H1 (cell line): Measurements from ENCODE around the gene NR1I3. TPM values are rescaled to one million over a fixed set of nuclear protein-coding genes. Genes with fewer than 3 reads are reported as not detected.

Experiments used
- CTCF ChIA-PET: fragments of 300-600 bp; sonication (Branson Sonifier 250); formaldehyde crosslinking; loops from one replicate; lab custom pipeline; 2021; ENCODE audit not compliant: partially characterized antibody; lab: Charles Lee
- POLR2A ChIA-PET: fragments of 300-600 bp; sonication (Branson Sonifier 250); formaldehyde crosslinking; loops from one replicate; lab custom pipeline; 2021; ENCODE audit warnings: inconsistent platforms; ENCODE audit not compliant: partially characterized antibody; lab: Charles Lee
- DNase-seq, 2 experiments: peaks; one replicate each; pipeline versions ENCODE4 v3.0.0 to v3.0.0-alpha.2; 2010 to 2022; ENCODE audit warnings: low spot score in 2 of 2, low read depth in 1 of 2, mixed read lengths in 1 of 2
- FAIRE-seq: peaks from 2 replicates; lab custom pipeline; 2011; peaks lifted over from hg19 to GRCh38; lab: Jason Lieb, UNC
- H2AFZ ChIP-seq: 2 replicates; pipeline ENCODE4 v1.8.1; 2012; ENCODE audit warnings: low read length, inconsistent platforms
- H2AK5ac ChIP-seq: 2 replicates; pipeline ENCODE4 v1.6.1; 2013; ENCODE audit warnings: low read depth, low read length
- H2BK120ac ChIP-seq: replicated peaks from 2 replicates; pipeline ENCODE3; 2013; ENCODE audit warnings: low read depth, low read length, inconsistent platforms
- H2BK12ac ChIP-seq: 2 replicates; pipeline ENCODE4 v1.6.1; 2013; ENCODE audit warnings: low read depth, low read length
- H2BK15ac ChIP-seq: 2 replicates; pipeline ENCODE4 v1.6.1; 2013; ENCODE audit warnings: low read length
- H2BK20ac ChIP-seq: 2 replicates; pipeline ENCODE4 v1.6.1; 2013; ENCODE audit warnings: low read length
- H2BK5ac ChIP-seq: 2 replicates; pipeline ENCODE4 v1.6.1; 2013; ENCODE audit warnings: low read depth, low read length
- H3K14ac ChIP-seq: 2 replicates; pipeline ENCODE4 v1.6.1; 2013; ENCODE audit warnings: inconsistent platforms; ENCODE audit not compliant: insufficient read length
- H3K18ac ChIP-seq: 2 replicates; pipeline ENCODE4 v1.6.1; 2013; ENCODE audit warnings: low read length; ENCODE audit errors: extremely low read depth
- H3K23ac ChIP-seq: 2 replicates; pipeline ENCODE4 v1.6.1; 2013; ENCODE audit warnings: inconsistent platforms; ENCODE audit not compliant: insufficient read length
- H3K23me2 ChIP-seq: 2 replicates; pipeline ENCODE4 v1.6.1; 2013; ENCODE audit warnings: low read depth, low read length
- H3K27ac ChIP-seq: 2 replicates; pipeline ENCODE4 v1.6.1; 2011; ENCODE audit warnings: low read depth, low read length, inconsistent platforms
- H3K27me3 ChIP-seq, 4 experiments: replicated peaks in 1 of 4; 1 replicate in 1 of 4; 2 replicates in 3 of 4; pipeline versions ENCODE4 v1.6.1 to v1.8.1; 2011 to 2013; ENCODE audit warnings: low read length in 3 of 4, mild to moderate bottlenecking in 3 of 4, inconsistent platforms in 2 of 4, mixed read lengths in 2 of 4, moderate library complexity in 1 of 4; ENCODE audit not compliant: control insufficient read depth in 3 of 4, insufficient read depth in 3 of 4; ENCODE audit errors: extremely low read depth in 1 of 4
- H3K36me3 ChIP-seq, 4 experiments: 2 replicates each; pipeline versions ENCODE4 v1.6.1 to v1.8.1; 2011 to 2013; ENCODE audit warnings: mild to moderate bottlenecking in 4 of 4, low read length in 3 of 4, moderate library complexity in 2 of 4, control low read depth in 1 of 4, inconsistent platforms in 1 of 4; ENCODE audit not compliant: insufficient read depth in 4 of 4, control insufficient read depth in 2 of 4
- H3K4ac ChIP-seq: replicated peaks from 2 replicates; pipeline ENCODE3; 2013; ENCODE audit warnings: low read length, low read depth, mixed read lengths, inconsistent platforms; ENCODE audit not compliant: insufficient read length
- H3K4me1 ChIP-seq, 4 experiments: replicated peaks in 1 of 4; 1 replicate in 1 of 4; 2 replicates in 3 of 4; pipeline versions ENCODE4 v1.6.1 to v1.8.1; 2011 to 2013; ENCODE audit warnings: low read length in 3 of 4, inconsistent platforms in 2 of 4, mixed read lengths in 1 of 4; ENCODE audit not compliant: insufficient read depth in 4 of 4, control insufficient read depth in 3 of 4
- H3K4me2 ChIP-seq, 2 experiments: 2 replicates each; pipeline versions ENCODE4 v1.6.1 to v1.8.1; 2011 to 2013; ENCODE audit warnings: low read depth in 2 of 2, low read length in 2 of 2, control low read depth in 1 of 2, inconsistent platforms in 1 of 2, mild to moderate bottlenecking in 1 of 2; ENCODE audit not compliant: insufficient read depth in 1 of 2
- H3K4me3 ChIP-seq, 4 experiments: fragments of 200-600, 300-600 bp in 1 of 4; sonication (generic), shearing (Covaris generic), sonication (Bioruptor Twin) in 1 of 4; 2 replicates each; pipeline versions ENCODE4 v1.5.1 to v1.8.1; 2011 to 2016; ENCODE audit warnings: low read length in 4 of 4, low read depth in 3 of 4, control low read depth in 2 of 4, inconsistent platforms in 2 of 4, mild to moderate bottlenecking in 2 of 4, mixed read lengths in 1 of 4, moderate library complexity in 1 of 4; ENCODE audit not compliant: insufficient read depth in 2 of 4; ENCODE audit errors: extremely low read depth in 1 of 4
- H3K56ac ChIP-seq: replicated peaks from 2 replicates; pipeline ENCODE3; 2013; ENCODE audit warnings: low read depth, mild to moderate bottlenecking, mixed read lengths, low read length, inconsistent platforms; ENCODE audit not compliant: insufficient read length
- H3K79me1 ChIP-seq: 2 replicates; pipeline ENCODE4 v1.6.1; 2013; ENCODE audit warnings: low read depth, low read length, control low read depth
- H3K79me2 ChIP-seq, 2 experiments: 2 replicates each; pipeline versions ENCODE4 v1.6.1 to v1.8.1; 2012 to 2013; ENCODE audit warnings: low read length in 2 of 2, mild to moderate bottlenecking in 2 of 2, inconsistent platforms in 1 of 2; ENCODE audit not compliant: insufficient read depth in 2 of 2, control insufficient read depth in 1 of 2
- H3K9ac ChIP-seq, 4 experiments: replicated peaks in 1 of 4; 1 replicate in 1 of 4; 2 replicates in 3 of 4; pipeline versions ENCODE4 v1.6.1 to v1.8.1; 2011 to 2013; ENCODE audit warnings: low read depth in 3 of 4, low read length in 3 of 4, control low read depth in 2 of 4, mild to moderate bottlenecking in 2 of 4, moderate library complexity in 2 of 4, inconsistent platforms in 1 of 4; ENCODE audit errors: extremely low read depth in 1 of 4
- H3K9me3 ChIP-seq, 2 experiments: 2 replicates each; pipeline versions ENCODE4 v1.6.1 to v1.8.1; 2012 to 2013; ENCODE audit warnings: mild to moderate bottlenecking in 2 of 2, moderate library complexity in 2 of 2, control low read depth in 1 of 2, inconsistent platforms in 1 of 2, low read depth in 1 of 2, low read length in 1 of 2, mixed read lengths in 1 of 2; ENCODE audit not compliant: insufficient read depth in 2 of 2
- H4K20me1 ChIP-seq, 2 experiments: replicated peaks in 1 of 2; 2 replicates each; pipeline versions ENCODE3 to v1.8.1; 2011 to 2013; ENCODE audit warnings: inconsistent platforms in 2 of 2, low read length in 2 of 2, mild to moderate bottlenecking in 1 of 2; ENCODE audit not compliant: insufficient read depth in 2 of 2, control insufficient read depth in 1 of 2
- H4K5ac ChIP-seq: 2 replicates; pipeline ENCODE4 v1.6.1; 2013; ENCODE audit warnings: low read length, low read depth, mixed read lengths, inconsistent platforms; ENCODE audit not compliant: insufficient read length
- H4K8ac ChIP-seq: 2 replicates; pipeline ENCODE4 v1.8.0; 2013; ENCODE audit warnings: mild to moderate bottlenecking, moderate library complexity, low read length, inconsistent platforms; ENCODE audit not compliant: insufficient read depth; ENCODE audit errors: extremely low read depth
- H4K91ac ChIP-seq: replicated peaks from 2 replicates; pipeline ENCODE3; 2013; ENCODE audit warnings: low read length, mixed read lengths, inconsistent platforms; ENCODE audit not compliant: insufficient read length
- BRCA1 ChIP-seq: IDR thresholded peaks from 2 replicates; pipeline ENCODE4 v1.6.1; 2012; ENCODE audit warnings: low read depth, low read length, improper control_type of control experiment
- EGR1 ChIP-seq: IDR thresholded peaks from 2 replicates; pipeline ENCODE4 v1.6.1; 2011; ENCODE audit warnings: low read depth, low read length, borderline replicate concordance
- GABPA ChIP-seq: IDR thresholded peaks from 2 replicates; pipeline ENCODE4 v1.6.1; 2011; ENCODE audit warnings: mild to moderate bottlenecking, low read length, moderate library complexity, borderline replicate concordance; ENCODE audit not compliant: insufficient read depth
- POLR2A ChIP-seq, 2 experiments: IDR thresholded peaks; 1 replicate in 1 of 2; 2 replicates in 1 of 2; pipeline ENCODE4 v1.6.1; 2011; ENCODE audit warnings: low read depth in 2 of 2, low read length in 2 of 2, mild to moderate bottlenecking in 2 of 2; ENCODE audit errors: control extremely low read depth in 1 of 2
- POLR2AphosphoS5 ChIP-seq: IDR thresholded peaks from 2 replicates; pipeline ENCODE4 v1.6.1; 2011; ENCODE audit warnings: low read depth, low read length
- RFX5 ChIP-seq: IDR thresholded peaks from 2 replicates; pipeline ENCODE4 v1.6.1; 2011; ENCODE audit warnings: low read depth, low read length, improper control_type of control experiment, borderline replicate concordance
- RNF2 ChIP-seq: fragments of 200-900, 300-1000 bp; sonication (generic); IDR thresholded peaks from 2 replicates; pipeline ENCODE4 v1.7.1; 2016; ENCODE audit warnings: borderline replicate concordance, low read depth, mild to moderate bottlenecking, antibody characterized with exemption, low read length; ENCODE audit not compliant: poor library complexity, severe bottlenecking; ENCODE audit errors: missing control alignments
- SP2 ChIP-seq: IDR thresholded peaks from 2 replicates; pipeline ENCODE4 v1.6.1; 2012; ENCODE audit warnings: mild to moderate bottlenecking, low read length, inconsistent platforms
- TAF7 ChIP-seq: optimal IDR thresholded peaks from 2 replicates; pipeline ENCODE3; 2011; ENCODE audit warnings: low read depth, mild to moderate bottlenecking, inconsistent platforms, low read length, moderate library complexity, borderline replicate concordance
- TBP ChIP-seq: IDR thresholded peaks from 2 replicates; pipeline ENCODE4 v1.6.1; 2011; ENCODE audit warnings: low read depth, low read length, improper control_type of control experiment
- whole genome bisulfite sequencing, 2 experiments: shearing (Covaris generic) in 1 of 2; methylation state at CpG; one replicate each; pipeline versions ENCODE4 v1.1.6 to v1.1.7; 2013 to 2015; ENCODE audit warnings: low lambda C conversion rate in 2 of 2, mixed read lengths in 2 of 2, inconsistent platforms in 1 of 2, low coverage in 1 of 2, missing lambda C conversion rate in 1 of 2; ENCODE audit not compliant: insufficient replicate concordance in 2 of 2, insufficient coverage in 1 of 2, insufficient read length in 1 of 2; ENCODE audit errors: extremely low coverage in 1 of 2, missing lambda C conversion rate in 1 of 2; 5-methylcytosine and 5-hydroxymethylcytosine counted together
- polyA plus RNA-seq, 7 experiments: library from polyadenylated mRNA; depleted of rRNA in 3 of 7; stranded (reverse) in 5 of 7; unstranded in 2 of 7; fragments of >200 nt in 5 of 7; fragments of 200-250 nt in 2 of 7; gene quantifications; 1 replicate in 5 of 7; 2 replicates in 1 of 7; 4 replicates in 1 of 7; pipeline versions ENCODE4 v1.2.1 to v1.2.3, GENCODE V29; 2011 to 2013; ENCODE audit warnings: missing spikeins in 2 of 7, mixed read lengths in 2 of 7
- total RNA-seq: library from RNA; stranded (reverse); fragmentation: NEBNext Ultra II Directional; extraction: Animal tissue kit (Norgen Biotek cat#: 25700); gene quantifications from 2 replicates; pipeline ENCODE4 v1.2.1, GENCODE V29; 2021

NR1I3 gene
- total and polyA plus RNA-seq, 2 of the 8 experiments (the other 6 are each of a cell fraction or from before 2014, with no cell fraction given): not detected

- Histone ChIP-seq H3K4ac (no peak overlapping the region), H4K91ac (no peak overlapping the region), H4K5ac (no peak overlapping the region), H3K4me1 (no peaks in the 10 kb centered on the region), H3K23me2 (no peaks in the 10 kb centered on the region), H2AFZ (no peak overlapping the region), H2BK5ac (no peak overlapping the region), H2BK15ac (no peak overlapping the region), H3K9ac (no peak overlapping the region), H4K8ac (no peak overlapping the region), H3K79me2 (no peaks in the 10 kb centered on the region)
- POLR2A ChIA-PET: no interaction called here
- FAIRE-seq (no peak), DNase-seq (no peak)
- no peak for TF ChIP-seq RNF2
- TF ChIP-seq RFX5: no peak
- TF ChIP-seq TAF7: no peak
- TF ChIP-seq SP2: no peak
- TF ChIP-seq POLR2A (IDR thresholded peaks at IDR 0.05; ENCODE audit: control extremely low read depth in 1 of 2, low read depth in 2 of 2, low read length in 2 of 2): no peak
- TF ChIP-seq BRCA1: no peak
- no peak for TF ChIP-seq TBP
- no peak for TF ChIP-seq POLR2AphosphoS5
- no peak for TF ChIP-seq EGR1
- TF ChIP-seq GABPA: no peak
- TF ChIP-seq, all 59 proteins: peak for 0
- CTCF ChIA-PET: interaction anchor here (1.0 to 8.6 kb wide), 4 partner anchors 14 to 139 kb away, joined by 3 to 84 read pairs (median 4); partner anchors contain the start of gene TOMM40L
- WGBS, 2 experiments: 81% methylated on average over 2 of the region's 2 CpGs; no CpG with 5 or more reads in 1 of the 2 experiments
- no peak overlapping the region for H2AK5ac ChIP-seq
- no peak overlapping the region for H2BK12ac ChIP-seq
- no peak overlapping the region for H3K27ac ChIP-seq
- no peaks in the 10 kb centered on the region for H4K20me1 ChIP-seq
- no peak overlapping the region for H3K4me2 ChIP-seq
- H3K14ac ChIP-seq: no peak overlapping the region
- no peak overlapping the region for H3K56ac ChIP-seq
- no peak overlapping the region for H2BK120ac ChIP-seq
- no peaks in the 10 kb centered on the region for H3K79me1 ChIP-seq
- no peak overlapping the region for H3K18ac ChIP-seq
- no peaks in the 10 kb centered on the region for H3K9me3 ChIP-seq
- no peak overlapping the region for H2BK20ac ChIP-seq
- no peaks in the 10 kb centered on the region for H3K27me3 ChIP-seq
- H3K4me3 ChIP-seq: no peak overlapping the region
- H3K36me3 ChIP-seq: no peaks in the 10 kb centered on the region
- no peak overlapping the region for H3K23ac ChIP-seq
Observed at GRCh38 chr1:161242313-161242712, 4.3 kb upstream of the NR1I3 start.
